Astrocyte (in vitro differentiated cells and primary cell): ENCODE data around the gene DOCK1. TPM values are rescaled to one million over a fixed set of nuclear protein-coding genes. Genes with fewer than 3 reads are reported as not detected.

Experiments used
- DNase-seq: peaks from one replicate; pipeline ENCODE4 v3.0.0-alpha.2; 2010; ENCODE audit warnings: low read depth
- FAIRE-seq: peaks from 2 replicates; lab custom pipeline; 2011; peaks lifted over from hg19 to GRCh38; lab: Jason Lieb, UNC
- H2AFZ ChIP-seq: 2 replicates; pipeline ENCODE4 v1.6.0; 2012; ENCODE audit warnings: low read depth, low read length, inconsistent platforms
- H3K27ac ChIP-seq: 2 replicates; pipeline ENCODE4 v1.5.1; 2011; ENCODE audit warnings: low read depth, low read length, inconsistent platforms
- H3K27me3 ChIP-seq: 2 replicates; pipeline ENCODE4 v1.6.0; 2011; ENCODE audit warnings: low read length, inconsistent platforms; ENCODE audit not compliant: insufficient read depth
- H3K36me3 ChIP-seq: 2 replicates; pipeline ENCODE4 v1.5.1; 2011; ENCODE audit warnings: low read length, inconsistent platforms; ENCODE audit not compliant: insufficient read depth
- H3K4me1 ChIP-seq: 2 replicates; pipeline ENCODE4 v1.5.1; 2011; ENCODE audit warnings: low read length, inconsistent platforms; ENCODE audit not compliant: insufficient read depth
- H3K4me2 ChIP-seq: 2 replicates; pipeline ENCODE4 v1.6.0; 2012; ENCODE audit warnings: low read length, inconsistent platforms
- H3K4me3 ChIP-seq: 2 replicates; pipeline ENCODE4 v1.5.1; 2011; ENCODE audit warnings: low read depth, mild to moderate bottlenecking, low read length, inconsistent platforms; ENCODE audit not compliant: insufficient read depth
- H3K79me2 ChIP-seq: 2 replicates; pipeline ENCODE4 v1.6.0; 2012; ENCODE audit warnings: mild to moderate bottlenecking, low read length, inconsistent platforms; ENCODE audit not compliant: insufficient read depth
- H3K9ac ChIP-seq: 2 replicates; pipeline ENCODE4 v1.6.0; 2012; ENCODE audit warnings: mild to moderate bottlenecking, low read length, inconsistent platforms
- H3K9me3 ChIP-seq: 2 replicates; pipeline ENCODE4 v1.5.1; 2012; ENCODE audit warnings: low read depth, mild to moderate bottlenecking, low read length, inconsistent platforms; ENCODE audit not compliant: insufficient read depth
- H4K20me1 ChIP-seq: 2 replicates; pipeline ENCODE4 v1.6.0; 2012; ENCODE audit warnings: low read length, inconsistent platforms; ENCODE audit not compliant: insufficient read depth
- H3K27ac Mint-ChIP-seq: one replicate; pipeline ENCODE4 v1.8.0; 2021; ENCODE audit warnings: mild to moderate bottlenecking, mixed read lengths; ENCODE audit not compliant: unreplicated experiment
- H3K27me3 Mint-ChIP-seq: one replicate; pipeline ENCODE4 v1.8.0; 2021; ENCODE audit warnings: low read depth, mixed read lengths; ENCODE audit not compliant: unreplicated experiment
- H3K36me3 Mint-ChIP-seq: one replicate; pipeline ENCODE4 v1.8.0; 2021; ENCODE audit warnings: low read depth, mixed read lengths; ENCODE audit not compliant: unreplicated experiment
- H3K4me1 Mint-ChIP-seq: one replicate; pipeline ENCODE4 v1.8.0; 2021; ENCODE audit warnings: low read depth, mixed read lengths; ENCODE audit not compliant: unreplicated experiment
- H3K4me3 Mint-ChIP-seq: one replicate; pipeline ENCODE4 v1.8.0; 2021; ENCODE audit warnings: mild to moderate bottlenecking, moderate library complexity, mixed read lengths; ENCODE audit not compliant: unreplicated experiment
- H3K9me3 Mint-ChIP-seq: one replicate; pipeline ENCODE4 v1.8.0; 2021; ENCODE audit warnings: mild to moderate bottlenecking, mixed read lengths; ENCODE audit not compliant: unreplicated experiment
- EZH2 ChIP-seq: IDR thresholded peaks from 2 replicates; pipeline ENCODE4 v1.6.1; 2012; ENCODE audit warnings: mild to moderate bottlenecking, low read length, inconsistent platforms; ENCODE audit not compliant: insufficient read depth
- total RNA-seq: library from RNA; stranded (reverse); gene quantifications from 2 replicates; pipeline ENCODE4 v1.2.1, GENCODE V29; 2021
- TF ChIP-seq, protein P1 (sequence below): IDR thresholded peaks from 2 replicates; pipeline ENCODE4 v1.5.1; 2011; ENCODE audit warnings: low read depth, mild to moderate bottlenecking, inconsistent platforms, low read length, moderate library complexity; ENCODE audit not compliant: insufficient read depth

Gene DOCK1
- total RNA-seq, 1 donor from 2014 or later, result 42.5 TPM

DNA sequence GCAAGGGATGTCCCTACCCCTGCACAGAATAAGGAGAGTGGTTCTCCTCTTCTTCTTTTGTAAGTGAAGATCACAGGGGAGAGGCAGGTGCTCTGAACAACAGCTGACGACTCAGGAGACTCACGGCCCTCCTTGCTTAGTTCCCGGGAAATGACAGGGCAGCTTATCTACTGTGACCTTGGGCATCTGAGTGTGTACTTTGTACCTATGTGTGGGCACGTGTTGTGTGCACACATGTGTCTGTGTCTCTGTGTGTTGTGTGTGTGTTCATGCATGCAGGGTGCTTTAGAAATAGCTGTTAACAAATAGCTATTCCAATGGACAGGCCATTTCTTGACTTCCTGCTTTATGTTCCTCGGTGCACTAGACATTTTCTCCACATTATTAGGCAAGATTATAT is 563.4 kb downstream of the DOCK1 start:
- DNase-seq (no peak), FAIRE-seq (no peak)
- H3K4me1 Mint-ChIP-seq, result no peaks in the 10 kb centered on the region
- peaks cover 46% of the 10 kb centered on the region for H3K27me3 Mint-ChIP-seq
- Histone ChIP-seq H3K4me2 (no peak overlapping the region), H2AFZ (no peak overlapping the region), H3K79me2 (no peaks in the 10 kb centered on the region), H4K20me1 (no peaks in the 10 kb centered on the region), H3K4me3 (no peak overlapping the region), H3K27ac (no peak overlapping the region), H3K4me1 (no peaks in the 10 kb centered on the region), H3K27me3 (no peaks in the 10 kb centered on the region), H3K36me3 (no peaks in the 10 kb centered on the region), H3K9me3 (no peaks in the 10 kb centered on the region), H3K9ac (no peak overlapping the region)
- H3K4me3 Mint-ChIP-seq, result no peak overlapping the region
- H3K9me3 Mint-ChIP-seq, result peaks cover 2% of the 10 kb centered on the region
- no peak for TF ChIP-seq EZH2
- TF ChIP-seq, protein P1, sequence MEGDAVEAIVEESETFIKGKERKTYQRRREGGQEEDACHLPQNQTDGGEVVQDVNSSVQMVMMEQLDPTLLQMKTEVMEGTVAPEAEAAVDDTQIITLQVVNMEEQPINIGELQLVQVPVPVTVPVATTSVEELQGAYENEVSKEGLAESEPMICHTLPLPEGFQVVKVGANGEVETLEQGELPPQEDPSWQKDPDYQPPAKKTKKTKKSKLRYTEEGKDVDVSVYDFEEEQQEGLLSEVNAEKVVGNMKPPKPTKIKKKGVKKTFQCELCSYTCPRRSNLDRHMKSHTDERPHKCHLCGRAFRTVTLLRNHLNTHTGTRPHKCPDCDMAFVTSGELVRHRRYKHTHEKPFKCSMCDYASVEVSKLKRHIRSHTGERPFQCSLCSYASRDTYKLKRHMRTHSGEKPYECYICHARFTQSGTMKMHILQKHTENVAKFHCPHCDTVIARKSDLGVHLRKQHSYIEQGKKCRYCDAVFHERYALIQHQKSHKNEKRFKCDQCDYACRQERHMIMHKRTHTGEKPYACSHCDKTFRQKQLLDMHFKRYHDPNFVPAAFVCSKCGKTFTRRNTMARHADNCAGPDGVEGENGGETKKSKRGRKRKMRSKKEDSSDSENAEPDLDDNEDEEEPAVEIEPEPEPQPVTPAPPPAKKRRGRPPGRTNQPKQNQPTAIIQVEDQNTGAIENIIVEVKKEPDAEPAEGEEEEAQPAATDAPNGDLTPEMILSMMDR, result no peak
- no peak overlapping the region for H3K27ac Mint-ChIP-seq
- no peaks in the 10 kb centered on the region for H3K36me3 Mint-ChIP-seq

- H3K4me1 Mint-ChIP-seq, result no peaks in the 10 kb centered on the region
- FAIRE-seq, result no peak
- no peaks in the 10 kb centered on the region for H3K9me3 Mint-ChIP-seq
- Histone ChIP-seq H2AFZ (no peak overlapping the region), H3K4me2 (no peak overlapping the region), H3K27me3 (no peaks in the 10 kb centered on the region), H4K20me1 (no peaks in the 10 kb centered on the region), H3K4me1 (no peaks in the 10 kb centered on the region), H3K4me3 (no peak overlapping the region), H3K9me3 (no peaks in the 10 kb centered on the region), H3K36me3 (no peaks in the 10 kb centered on the region), H3K79me2 (no peaks in the 10 kb centered on the region), H3K27ac (no peak overlapping the region), H3K9ac (no peak overlapping the region)
- TF ChIP-seq EZH2, result no peak
- TF ChIP-seq, protein P1, result no peak
- no peak for DNase-seq
- H3K36me3 Mint-ChIP-seq, result no peaks in the 10 kb centered on the region
- no peak overlapping the region for H3K27ac Mint-ChIP-seq
- H3K27me3 Mint-ChIP-seq, result peaks cover 36% of the 10 kb centered on the region
- no peak overlapping the region for H3K4me3 Mint-ChIP-seq
Observed at GRCh38 chr10:127470911-127471310, 565.7 kb downstream of the DOCK1 start.

- no peaks in the 10 kb centered on the region for H3K4me1 ChIP-seq
- no peak for FAIRE-seq
- no peaks in the 10 kb centered on the region for H3K36me3 Mint-ChIP-seq
Observed at GRCh38 chr10:127472976-127473375, 567.7 kb downstream of the DOCK1 start.

More at GRCh38 chr10:127472976-127473375, 567.7 kb downstream of the DOCK1 start:
- Mint-ChIP-seq H3K27me3 (peaks cover 23% of the 10 kb centered on the region), H3K27ac (no peak overlapping the region), H3K9me3 (no peaks in the 10 kb centered on the region), H3K4me3 (no peak overlapping the region), H3K4me1 (no peaks in the 10 kb centered on the region)
- no peaks in the 10 kb centered on the region for H4K20me1 ChIP-seq
- no peak for DNase-seq
- no peak for TF ChIP-seq EZH2
- TF ChIP-seq, protein P1, result no peak
- no peak overlapping the region for H3K27ac ChIP-seq
- H3K79me2 ChIP-seq, result no peaks in the 10 kb centered on the region
- no peak overlapping the region for H3K9ac ChIP-seq
- no peak overlapping the region for H3K4me2 ChIP-seq
- H3K9me3 ChIP-seq, result no peaks in the 10 kb centered on the region
- H2AFZ ChIP-seq, result no peak overlapping the region
- H3K27me3 ChIP-seq, result no peaks in the 10 kb centered on the region
- no peaks in the 10 kb centered on the region for H3K36me3 ChIP-seq
- no peak overlapping the region for H3K4me3 ChIP-seq
